Common myeloid progenitor, CD34-positive (primary cell): ENCODE results near the gene FYCO1.

Experiments
- CTCF ChIA-PET: fragments of 350-600 bp; sonication (Branson Sonifier 250); formaldehyde crosslinking; loops from one replicate; lab custom pipeline; 2021; ENCODE audit warnings: antibody characterized with exemption; lab: Charles Lee
- POLR2A ChIA-PET: fragments of 350-600 bp; sonication (Branson Sonifier 250); formaldehyde crosslinking; loops from one replicate; lab custom pipeline; 2021; ENCODE audit warnings: antibody characterized with exemption; lab: Charles Lee
- DNase-seq, 3 donors: peaks; one replicate each; pipeline versions ENCODE4 v3.0.0 to v3.0.0-alpha.2; 2013
- H3K27ac ChIP-seq, 2 experiments: 1 replicate in 1 of 2; 2 replicates in 1 of 2; pipeline ENCODE4 v1.7.0; 2013; ENCODE audit warnings: inconsistent platforms in 2 of 2, low read length in 2 of 2, mild to moderate bottlenecking in 2 of 2, low read depth in 1 of 2, moderate library complexity in 1 of 2; ENCODE audit not compliant: severe bottlenecking in 2 of 2, insufficient read depth in 1 of 2, poor library complexity in 1 of 2
- H3K27me3 ChIP-seq, 5 experiments: replicated peaks in 2 of 5; 1 replicate in 3 of 5; 2 replicates in 2 of 5; pipeline versions ENCODE4 v1.6.1 to v1.7.0; 2013; ENCODE audit warnings: low read length in 4 of 5, mild to moderate bottlenecking in 2 of 5, moderate library complexity in 2 of 5, inconsistent platforms in 1 of 5; ENCODE audit not compliant: insufficient read depth in 5 of 5, control insufficient read depth in 4 of 5
- H3K36me3 ChIP-seq, 4 experiments: 1 replicate in 2 of 4; 2 replicates in 2 of 4; pipeline versions ENCODE4 v1.6.1 to v1.7.0; 2013; ENCODE audit warnings: low read length in 3 of 4, control low read depth in 1 of 4, mild to moderate bottlenecking in 1 of 4; ENCODE audit not compliant: control insufficient read depth in 4 of 4, insufficient read depth in 4 of 4
- H3K4me1 ChIP-seq, 4 experiments: 1 replicate in 3 of 4; 2 replicates in 1 of 4; pipeline versions ENCODE4 v1.6.1 to v1.7.1; 2013; ENCODE audit warnings: low read length in 3 of 4, mild to moderate bottlenecking in 3 of 4, control low read depth in 1 of 4, inconsistent platforms in 1 of 4, moderate library complexity in 1 of 4; ENCODE audit not compliant: control insufficient read depth in 4 of 4, insufficient read depth in 4 of 4; ENCODE audit errors: control extremely low read depth in 1 of 4
- H3K4me3 ChIP-seq, 7 experiments: 1 replicate in 4 of 7; 2 replicates in 3 of 7; pipeline versions ENCODE4 v1.5.1 to v1.7.0; 2013; ENCODE audit warnings: mild to moderate bottlenecking in 7 of 7, low read length in 6 of 7, moderate library complexity in 6 of 7, inconsistent platforms in 2 of 7, low read depth in 2 of 7, control low read depth in 1 of 7; ENCODE audit not compliant: insufficient read depth in 4 of 7, control insufficient read depth in 1 of 7; ENCODE audit errors: extremely low read depth in 1 of 7
- H3K9me3 ChIP-seq, 5 experiments: 1 replicate in 4 of 5; 2 replicates in 1 of 5; pipeline versions ENCODE4 v1.6.1 to v1.7.1; 2013; ENCODE audit warnings: low read length in 4 of 5, mild to moderate bottlenecking in 2 of 5, inconsistent platforms in 1 of 5, low read depth in 1 of 5, moderate library complexity in 1 of 5; ENCODE audit not compliant: control insufficient read depth in 4 of 5, insufficient read depth in 2 of 5; ENCODE audit errors: control extremely low read depth in 1 of 5
- whole genome bisulfite sequencing: methylation state at CpG from one replicate; pipeline ENCODE4 v1.1.5; 2013; ENCODE audit not compliant: insufficient coverage; 5-methylcytosine and 5-hydroxymethylcytosine counted together

The FYCO1 gene

GRCh38 chr3:45907769-45908705, 87.6 kb downstream of the FYCO1 start:
- POLR2A ChIA-PET = no interaction called here

GRCh38 chr3:45906681-45907407, 88.8 kb downstream of the FYCO1 start:
- 88% methylated on average over 8 of the region's 9 CpGs for WGBS
- ChIA-PET POLR2A (no interaction called here), CTCF (interaction anchor here (0.7 to 3.4 kb wide), 4 partner anchors 15 to 159 kb away, joined by 3 to 15 read pairs (median 3); no protein-coding TSS in a partner anchor)
- Histone ChIP-seq H3K27me3 (no peaks in the 10 kb centered on the region), H3K9me3 (peaks cover 0 to 7% (median 0%) of the 10 kb centered on the region in 5 experiments), H3K4me3 (no peak overlapping the region), H3K27ac (no peak overlapping the region), H3K4me1 (peaks cover 0 to 5% (median 1%) of the 10 kb centered on the region in 4 experiments), H3K36me3 (no peaks in the 10 kb centered on the region)
- peak in 1 of 3 donors; percentile 25 for DNase-seq

More at GRCh38 chr3:45907769-45908705, 87.6 kb downstream of the FYCO1 start:
- CTCF ChIA-PET = interaction anchor here (0.7 to 3.4 kb wide), 8 partner anchors 14 to 161 kb away, joined by 3 to 15 read pairs (median 3); no protein-coding TSS in a partner anchor
- no peaks in the 10 kb centered on the region for H3K27me3 ChIP-seq
- peaks cover 0 to 5% (median 1%) of the 10 kb centered on the region in 4 experiments for H3K4me1 ChIP-seq
- H3K4me3 ChIP-seq = no peak overlapping the region
- H3K9me3 ChIP-seq = peaks cover 0 to 7% (median 0%) of the 10 kb centered on the region in 5 experiments
- H3K36me3 ChIP-seq = no peaks in the 10 kb centered on the region
- H3K27ac ChIP-seq = no peak overlapping the region
- peak in 1 of 3 donors; percentile 14 for DNase-seq
- 78% methylated on average over 9 of the region's 13 CpGs for WGBS

GRCh38 chr3:45905755-45906154, 89.9 kb downstream of the FYCO1 start:
- CTCF ChIA-PET = interaction anchor here (0.9 to 3.4 kb wide), 3 partner anchors 12 to 70 kb away, joined by 3 to 15 read pairs (median 9); no protein-coding TSS in a partner anchor
- DNase-seq = no peak
- H3K4me3 ChIP-seq = no peak overlapping the region
- no peaks in the 10 kb centered on the region for H3K36me3 ChIP-seq
- peaks cover 0 to 3% (median 0%) of the 10 kb centered on the region in 4 experiments for H3K4me1 ChIP-seq
- H3K27ac ChIP-seq = no peak overlapping the region
- POLR2A ChIA-PET = no interaction called here
- no peaks in the 10 kb centered on the region for H3K27me3 ChIP-seq
- peaks cover 0 to 7% (median 0%) of the 10 kb centered on the region in 5 experiments for H3K9me3 ChIP-seq
- WGBS = 100% methylated on average over 3 of the region's 3 CpGs

- WGBS = 96% methylated on average over 2 of the region's 3 CpGs
- DNase-seq = peak in 2 of 3 donors; percentile 56 to 66
- ChIA-PET CTCF (interaction anchor here (0.6 to 2.0 kb wide), 5 partner anchors 11 to 641 kb away, joined by 3 to 9 read pairs (median 3); no protein-coding TSS in a partner anchor), POLR2A (no interaction called here)
- Histone ChIP-seq H3K36me3 (no peaks in the 10 kb centered on the region), H3K4me3 (no peak overlapping the region), H3K4me1 (peaks cover 0 to 3% (median 0%) of the 10 kb centered on the region in 4 experiments), H3K9me3 (peaks cover 0 to 7% (median 0%) of the 10 kb centered on the region in 5 experiments), H3K27me3 (no peaks in the 10 kb centered on the region), H3K27ac (no peak overlapping the region)
These were observed 90.7 kb downstream of the FYCO1 start for GRCh38 chr3:45904931-45905330.

- Histone ChIP-seq H3K9me3 (no peaks in the 10 kb centered on the region), H3K27ac (no peak overlapping the region), H3K4me3 (no peak overlapping the region), H3K27me3 (no peaks in the 10 kb centered on the region), H3K36me3 (no peaks in the 10 kb centered on the region), H3K4me1 (peaks cover 7 to 26% (median 21%) of the 10 kb centered on the region in 4 experiments)
- no peak for DNase-seq
- POLR2A ChIA-PET = no interaction called here
- WGBS = 100% methylated on average over 1 of the region's 3 CpGs
- CTCF ChIA-PET = interaction anchor here (0.7 kb wide), 1 partner anchor 464 kb away, joined by 3 read pairs; no protein-coding TSS in a partner anchor
These were observed 98.7 kb downstream of the FYCO1 start for GRCh38 chr3:45896956-45897355.

GRCh38 chr3:45895686-45896468, 99.7 kb downstream of the FYCO1 start:
- no peak for DNase-seq
- Histone ChIP-seq H3K4me1 (peaks cover 7 to 27% (median 21%) of the 10 kb centered on the region in 4 experiments), H3K36me3 (no peaks in the 10 kb centered on the region), H3K4me3 (no peak overlapping the region), H3K27ac (no peak overlapping the region), H3K9me3 (no peaks in the 10 kb centered on the region), H3K27me3 (no peaks in the 10 kb centered on the region)
- ChIA-PET POLR2A (interaction anchor here (0.6 kb wide), 1 partner anchor 279 kb away, joined by 3 read pairs; no protein-coding TSS in a partner anchor), CTCF (interaction anchor here (0.7 to 2.7 kb wide), 4 partner anchors 9 to 463 kb away, joined by 3 to 9 read pairs (median 3); no protein-coding TSS in a partner anchor)
- WGBS = 93% methylated on average over 2 of the region's 5 CpGs
